ENCODE data around the gene ANLN.
A peak's percentile ranks its signal among the peaks of the same experiment; 100 is the strongest.
"Not testable (repeated sequence)": the region's sequence is repeated elsewhere in the genome, so short reads cannot be mapped to it uniquely, and the experiment has no call there.

ANLN gene

DNA sequence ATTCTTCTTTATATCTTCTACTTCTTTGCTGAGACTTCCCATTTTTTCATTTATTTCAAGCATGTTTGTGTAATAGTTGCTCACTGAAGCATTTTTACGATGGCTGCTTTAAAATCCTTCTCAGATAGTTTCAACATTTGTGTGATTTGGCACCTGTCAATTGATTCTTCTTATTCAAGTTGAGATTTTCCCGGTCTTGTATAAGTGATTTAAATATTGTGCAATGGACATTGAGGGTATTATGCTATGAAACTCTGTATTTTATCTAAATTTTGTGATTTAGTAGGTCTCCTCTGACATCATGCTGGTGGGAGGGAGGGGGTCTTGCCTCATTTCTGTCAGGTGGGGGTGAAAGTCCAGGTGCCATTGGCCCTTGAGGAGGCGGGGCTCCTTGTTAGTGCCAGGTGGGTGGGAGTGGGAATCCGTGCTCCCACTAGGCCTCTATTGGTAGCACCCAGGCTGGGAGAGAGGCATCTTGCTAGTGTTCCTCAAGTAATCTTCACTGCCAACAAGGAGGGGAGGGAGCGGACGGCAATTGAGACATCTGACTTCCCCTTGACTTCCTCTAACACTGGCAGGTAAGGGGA lies 73.0 kb downstream of the ANLN start:
- DNase-seq (ENCODE audit: low read depth in 2 of 2), result no peak

DNA sequence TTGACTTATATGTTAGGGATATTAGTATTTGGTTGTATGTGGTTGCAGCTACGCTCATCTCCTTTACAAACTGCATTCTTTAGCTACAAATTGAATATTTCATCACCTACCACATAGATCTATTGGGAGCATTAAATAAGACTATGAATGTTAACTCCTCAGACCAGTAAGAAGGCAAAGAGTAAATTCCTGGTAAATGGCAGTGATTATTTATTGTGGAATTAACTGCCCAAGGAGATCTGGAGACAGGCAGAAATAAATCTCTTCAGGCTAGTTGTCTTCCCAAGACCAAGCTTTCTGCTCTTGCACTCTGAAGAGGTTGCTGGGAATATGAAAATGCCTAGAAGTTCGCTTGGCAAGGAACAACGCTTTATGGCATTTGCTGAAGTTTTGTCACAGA lies 74.6 kb downstream of the ANLN start:
- DNase-seq (ENCODE audit: low read depth in 2 of 2), result no peak

DNA sequence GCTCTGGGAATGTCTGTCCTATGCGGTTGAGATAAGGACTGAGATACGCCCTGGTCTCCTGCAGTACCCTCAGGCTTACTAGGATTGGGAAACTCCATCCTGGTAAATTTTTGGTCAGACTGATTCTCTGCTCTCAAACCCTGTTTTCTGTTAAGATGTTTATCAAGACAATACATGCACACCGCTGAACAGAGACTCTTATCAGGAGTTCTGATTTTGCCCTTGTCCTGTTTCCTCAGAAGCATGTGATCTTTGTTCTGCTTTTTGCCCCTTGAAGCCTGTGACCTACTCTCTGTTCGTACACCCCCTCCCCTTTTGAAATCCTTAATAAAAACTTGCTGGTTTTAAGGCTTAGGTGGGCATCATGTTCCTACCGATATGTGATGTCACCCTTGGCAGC lies 76.3 kb downstream of the ANLN start:
- DNase-seq (ENCODE audit: low read depth in 2 of 2), result not testable (repeated sequence)

DNA sequence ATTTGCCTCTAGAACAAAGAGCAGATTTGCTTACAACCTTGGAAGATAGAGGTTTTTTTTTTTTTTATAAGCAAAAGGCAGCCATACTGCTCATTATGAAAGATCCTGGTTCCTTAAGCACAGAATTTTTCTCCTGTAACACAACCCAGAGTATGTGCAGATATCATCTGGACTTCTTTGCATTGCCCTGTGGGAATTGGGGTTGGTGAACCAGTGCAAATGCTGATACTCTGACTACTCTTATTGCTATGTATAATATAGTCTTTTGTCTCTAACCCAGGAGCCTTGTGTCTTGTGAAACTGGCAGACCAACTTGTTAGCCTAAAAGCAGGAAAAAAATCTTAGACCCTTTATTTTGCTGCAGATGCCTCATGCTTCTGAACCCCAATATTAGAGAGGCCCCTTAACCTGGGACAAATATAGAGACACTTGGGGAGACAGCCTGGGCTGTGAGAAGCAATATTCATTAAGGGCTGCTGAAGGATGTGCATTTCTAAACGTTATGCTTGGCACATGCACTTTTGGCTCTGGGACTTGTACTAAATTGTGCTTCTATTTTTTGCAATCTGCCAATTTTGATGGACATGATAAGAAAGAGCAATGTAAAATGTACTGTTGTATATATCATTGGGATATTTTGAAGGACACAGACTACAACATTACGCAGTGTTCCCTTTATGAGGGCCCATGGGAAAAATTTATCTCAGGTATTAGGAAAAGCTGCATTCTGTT lies 78.9 kb downstream of the ANLN start:
- DNase-seq (ENCODE audit: low read depth in 2 of 2), result no peak

DNA sequence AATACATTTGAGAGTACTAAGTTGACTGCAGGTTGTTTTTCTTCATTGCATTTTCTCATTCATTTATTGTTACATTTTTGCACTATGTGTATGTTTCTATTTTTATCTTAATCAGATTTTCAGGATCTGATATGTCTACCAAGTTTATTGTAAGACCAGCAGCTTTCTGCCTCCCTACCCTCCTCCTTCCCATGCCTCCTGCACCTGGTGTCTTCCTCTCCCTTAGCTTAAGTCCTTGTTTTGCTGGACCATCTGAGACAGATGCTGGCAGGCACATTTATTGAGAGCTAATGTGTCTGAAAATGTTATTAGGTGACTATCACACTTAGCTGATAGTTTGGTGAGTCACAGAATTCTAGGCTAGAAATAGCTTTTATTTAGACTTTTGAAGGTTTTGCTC lies 79.6 kb downstream of the ANLN start:
- DNase-seq (ENCODE audit: low read depth in 2 of 2), result no peak

DNA sequence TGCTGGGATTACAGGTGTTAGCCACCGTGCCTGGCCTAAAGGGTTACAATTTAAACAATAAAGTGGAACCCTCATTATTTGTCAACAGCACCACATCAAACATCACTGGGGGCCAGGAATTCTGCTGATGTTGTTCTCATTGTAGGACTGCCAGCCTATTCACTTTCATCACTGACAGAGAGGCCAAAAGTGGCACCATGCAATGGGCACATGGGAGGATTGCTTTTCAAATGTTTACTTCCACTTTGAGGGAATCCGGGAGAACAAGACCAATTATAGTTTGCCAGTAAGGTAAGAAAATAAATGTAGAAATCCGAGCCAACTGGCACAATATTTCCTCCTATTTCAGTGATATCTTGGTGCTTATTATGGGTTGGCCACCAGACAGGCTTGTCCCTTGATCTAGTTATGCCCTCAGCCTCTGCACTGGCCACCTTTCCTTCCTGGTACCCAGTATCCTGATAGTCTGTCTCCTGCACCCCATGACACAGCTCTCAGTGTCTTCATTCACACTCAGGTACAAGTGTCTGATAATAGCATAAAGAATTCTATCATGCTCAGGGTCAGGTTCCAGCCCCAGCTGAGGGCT lies 82.6 kb downstream of the ANLN start:
- DNase-seq (ENCODE audit: low read depth in 2 of 2), result no peak

DNA sequence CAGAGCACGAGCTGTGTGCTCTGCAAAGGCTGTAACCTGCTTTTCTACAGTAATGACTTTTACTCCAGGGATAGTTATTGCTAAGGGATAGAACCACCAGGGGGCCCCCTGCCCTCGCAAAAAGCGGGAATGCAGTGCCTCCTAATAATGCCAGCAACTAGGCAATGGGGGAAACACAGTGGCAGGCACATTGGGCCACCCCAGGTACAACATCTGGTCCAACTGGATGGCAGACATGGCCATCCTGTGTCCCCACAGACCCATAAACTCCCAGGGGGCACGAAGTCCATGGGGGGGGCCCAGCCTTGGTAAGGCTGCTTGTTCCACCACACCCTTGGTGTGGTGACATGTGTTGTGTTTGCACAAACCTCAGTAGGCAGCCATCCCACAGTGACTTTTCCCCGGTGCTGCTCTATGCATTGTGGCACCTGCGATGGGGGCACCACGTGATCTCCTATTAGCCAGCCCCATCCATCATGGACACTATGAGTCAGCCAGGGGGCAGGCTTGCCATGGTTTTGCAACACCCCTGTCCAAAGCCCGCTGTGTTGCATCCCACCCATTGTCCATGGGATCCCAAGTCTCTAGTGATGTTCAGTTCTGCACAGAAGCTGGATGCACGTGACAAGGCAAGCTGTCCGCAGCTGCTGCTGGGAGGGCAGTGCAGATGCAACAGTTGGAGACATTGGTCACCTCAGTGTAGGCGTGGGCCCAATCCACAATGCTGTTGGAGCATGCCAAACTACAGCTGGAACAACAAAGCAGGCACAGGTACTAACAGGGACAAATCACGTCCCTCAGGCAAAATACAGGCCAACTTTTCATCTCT lies 84.0 kb downstream of the ANLN start:
- DNase-seq (ENCODE audit: low read depth in 2 of 2), result peak in 1 of 2 donors; percentile 3

DNA sequence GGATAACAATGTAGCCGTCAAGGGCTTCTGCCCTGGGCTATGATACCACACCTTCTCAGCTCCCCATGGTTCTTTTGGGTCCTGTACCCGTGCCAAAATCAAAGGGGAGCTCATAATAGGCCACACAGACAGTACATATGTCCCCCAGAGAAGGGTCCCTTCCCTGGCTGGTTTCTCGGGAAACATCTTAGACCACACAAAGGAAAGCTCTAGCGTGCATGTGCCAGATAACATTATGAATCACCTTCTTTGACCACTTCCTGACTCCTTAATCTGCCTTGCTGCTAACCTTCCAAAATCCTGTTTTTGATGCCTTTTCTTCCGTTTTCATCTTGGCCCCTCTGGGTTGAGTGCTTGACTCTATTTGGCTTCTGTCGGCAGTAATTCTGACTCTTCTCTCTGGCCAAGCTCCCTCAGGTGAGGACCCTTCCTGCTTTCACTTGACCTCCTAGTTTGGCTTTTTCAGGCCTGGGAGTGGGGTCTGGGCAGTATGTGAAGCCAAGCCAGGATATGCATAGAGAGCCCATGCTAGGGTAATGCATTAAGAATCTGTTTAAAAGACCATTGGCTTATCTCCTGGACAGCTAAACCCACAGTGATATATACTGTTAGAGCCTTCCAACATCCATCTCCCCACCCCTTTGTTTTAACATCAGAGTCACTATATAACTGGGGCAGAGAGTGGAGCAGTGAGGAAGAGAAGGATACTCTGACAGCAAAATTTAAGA lies 84.8 kb downstream of the ANLN start:
- DNase-seq (ENCODE audit: low read depth in 2 of 2), result no peak

DNA sequence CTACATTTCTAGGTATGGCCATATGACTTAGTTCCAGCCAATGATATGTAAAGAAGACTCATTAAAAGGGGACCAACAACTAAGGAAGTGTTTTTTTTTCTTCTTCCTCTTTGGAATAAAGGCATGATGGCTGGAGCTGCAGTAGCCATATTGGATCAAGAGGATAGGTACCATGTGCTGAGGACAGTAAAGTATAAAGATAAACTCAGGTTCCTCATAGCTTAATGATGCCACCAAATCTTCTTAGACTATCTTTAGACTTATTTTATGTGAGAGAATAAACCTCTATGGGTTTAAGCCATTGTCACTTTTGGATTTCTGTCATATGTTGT lies 85.3 kb downstream of the ANLN start:
- DNase-seq (ENCODE audit: low read depth in 2 of 2), result no peak

DNA sequence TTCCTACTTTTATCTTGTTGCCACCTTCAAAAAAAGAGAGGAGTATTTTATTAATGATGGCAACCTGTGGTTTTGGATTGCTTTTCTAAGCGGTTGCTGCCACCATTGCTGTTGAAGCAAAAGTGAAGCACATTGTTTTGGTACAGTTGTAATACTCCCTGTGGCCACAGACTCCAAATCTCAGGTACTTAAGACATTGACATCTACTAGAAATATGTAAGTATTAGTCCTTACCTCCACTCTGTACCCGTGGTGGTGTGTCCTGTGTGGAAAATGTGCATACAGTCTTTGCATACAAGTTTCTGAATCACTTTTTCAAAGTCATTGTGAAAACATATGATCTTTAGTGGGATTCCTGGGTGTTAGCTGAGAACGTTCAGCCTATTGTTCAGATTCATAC lies 85.7 kb downstream of the ANLN start:
- DNase-seq (ENCODE audit: low read depth in 2 of 2), result no peak

DNA sequence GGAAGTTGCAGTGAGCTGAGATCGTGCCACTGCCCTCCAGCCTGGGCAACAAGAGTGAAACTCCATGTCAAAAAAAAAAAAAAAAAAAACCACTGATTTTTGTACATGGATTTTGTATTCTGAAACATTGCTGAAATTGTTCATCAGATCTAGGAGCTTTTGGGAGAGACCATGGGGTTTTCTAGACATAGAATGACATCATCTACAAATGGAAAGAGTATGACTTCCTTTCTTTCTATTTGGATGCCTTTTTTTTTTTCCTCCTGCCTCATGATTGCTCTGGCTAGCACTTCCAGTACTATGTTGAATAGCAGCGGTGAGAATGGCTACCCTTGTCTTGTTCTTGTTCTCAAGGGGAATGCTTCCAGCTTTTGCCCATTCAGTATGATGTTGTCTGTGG lies 89.1 kb downstream of the ANLN start:
- no peak for DNase-seq (ENCODE audit: low read depth in 2 of 2)

DNA sequence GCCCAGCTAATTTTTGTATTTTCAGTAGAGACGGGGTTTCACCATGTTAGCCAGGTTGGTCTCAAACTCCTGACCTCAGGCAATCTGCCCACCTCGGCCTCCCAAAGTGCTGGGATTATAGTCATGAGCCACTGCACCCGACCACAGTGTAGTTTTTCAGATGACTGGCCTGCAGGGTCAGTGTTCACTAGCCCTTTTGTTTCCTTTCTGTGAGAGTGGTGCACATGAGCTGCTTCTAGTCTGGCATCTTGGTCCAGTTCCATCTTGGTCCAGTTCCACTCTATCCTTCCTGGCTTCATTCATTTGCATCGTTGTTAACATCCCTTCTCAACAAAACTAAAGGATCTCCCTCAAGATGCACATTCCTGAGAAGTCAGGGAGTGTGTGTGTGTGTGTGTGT lies 94.2 kb downstream of the ANLN start:
- DNase-seq (ENCODE audit: low read depth in 2 of 2), result not testable (repeated sequence)

DNA sequence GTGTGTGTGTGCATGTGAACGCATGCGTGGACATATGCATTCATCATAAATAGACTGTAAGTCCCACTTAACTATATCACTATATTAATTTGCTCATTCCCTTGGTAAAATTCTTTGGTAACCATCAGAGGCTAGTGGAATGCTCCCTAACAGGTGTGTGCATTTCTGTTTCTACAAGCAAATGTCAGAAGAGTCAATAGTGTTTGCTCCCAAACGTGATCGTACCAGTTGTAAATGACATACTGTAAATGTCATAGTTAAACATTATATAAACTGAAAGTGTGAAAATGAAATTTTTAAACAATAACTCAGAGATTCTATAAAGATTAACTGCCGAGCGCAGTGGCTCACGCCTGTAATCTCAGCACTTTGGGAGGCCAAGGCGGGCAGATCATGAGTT lies 94.6 kb downstream of the ANLN start:
- DNase-seq (ENCODE audit: low read depth in 2 of 2), result no peak

DNA sequence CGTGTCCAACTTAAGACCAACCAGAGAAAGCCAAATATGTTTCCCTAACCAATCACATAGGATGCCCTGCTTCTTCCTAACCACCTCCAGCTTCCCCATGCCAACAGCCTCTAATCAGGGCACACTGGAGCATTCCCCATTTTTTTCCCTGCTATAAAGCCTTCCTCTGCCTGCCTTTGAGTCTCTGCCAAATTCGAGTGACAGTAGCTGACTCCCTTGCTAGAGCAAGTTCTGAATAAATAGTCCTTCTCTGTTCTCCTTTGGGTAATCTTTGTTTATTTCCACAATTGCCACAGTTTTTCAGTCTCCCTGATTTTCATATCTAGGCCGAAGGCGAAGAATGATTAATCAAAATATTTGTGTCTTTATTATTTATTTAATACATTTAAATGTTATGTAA lies 96.7 kb downstream of the ANLN start:
- no peak for DNase-seq (ENCODE audit: low read depth in 2 of 2)

DNA sequence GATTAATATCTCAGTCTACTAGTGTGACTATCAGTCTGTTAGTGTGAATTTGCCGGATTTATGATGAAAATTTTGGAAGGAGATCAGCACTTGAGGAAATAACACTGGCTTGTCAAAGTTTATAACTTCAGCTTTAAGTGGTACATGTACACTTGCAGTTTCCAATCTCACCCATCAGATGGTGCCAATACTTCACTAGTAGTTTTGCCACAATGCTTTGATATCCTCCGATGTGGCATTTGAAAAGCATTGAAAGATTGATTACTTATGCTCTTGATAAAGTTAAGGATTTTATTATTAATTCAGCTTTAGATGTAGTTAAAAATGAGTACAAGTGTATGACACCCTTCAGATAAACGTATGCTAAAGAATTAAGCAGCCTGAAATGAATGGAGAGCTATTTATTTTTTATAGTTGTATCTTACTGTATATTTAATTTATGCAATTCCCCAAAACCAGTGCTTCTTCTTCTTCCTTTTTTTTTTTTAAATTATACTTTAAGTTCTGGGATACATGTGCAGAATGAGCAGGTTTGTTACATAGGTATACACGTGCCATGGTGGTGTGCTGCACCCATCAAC lies 98.2 kb downstream of the ANLN start:
- DNase-seq (ENCODE audit: low read depth in 2 of 2), result peak in 1 of 2 donors; percentile 12

DNA sequence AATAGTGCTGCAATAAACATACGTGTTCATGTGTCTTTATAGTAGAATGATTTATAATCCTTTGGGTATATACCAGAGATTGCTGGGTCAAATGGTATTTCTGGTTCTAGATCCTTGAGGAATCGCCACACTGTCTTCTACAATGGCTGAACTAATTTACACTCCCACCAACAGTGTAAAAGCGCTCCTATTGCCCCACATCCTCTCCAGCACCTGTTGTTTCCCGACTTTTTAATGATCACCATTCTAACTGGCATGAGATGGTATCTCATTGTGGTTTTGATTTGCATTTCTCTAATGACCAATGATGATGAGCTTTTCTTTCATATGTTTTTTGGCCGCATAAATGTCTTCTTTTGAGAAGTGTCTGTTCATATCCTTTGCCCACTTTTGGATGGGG lies 99.0 kb downstream of the ANLN start:
- not testable (repeated sequence) for DNase-seq (ENCODE audit: low read depth in 2 of 2)

DNA sequence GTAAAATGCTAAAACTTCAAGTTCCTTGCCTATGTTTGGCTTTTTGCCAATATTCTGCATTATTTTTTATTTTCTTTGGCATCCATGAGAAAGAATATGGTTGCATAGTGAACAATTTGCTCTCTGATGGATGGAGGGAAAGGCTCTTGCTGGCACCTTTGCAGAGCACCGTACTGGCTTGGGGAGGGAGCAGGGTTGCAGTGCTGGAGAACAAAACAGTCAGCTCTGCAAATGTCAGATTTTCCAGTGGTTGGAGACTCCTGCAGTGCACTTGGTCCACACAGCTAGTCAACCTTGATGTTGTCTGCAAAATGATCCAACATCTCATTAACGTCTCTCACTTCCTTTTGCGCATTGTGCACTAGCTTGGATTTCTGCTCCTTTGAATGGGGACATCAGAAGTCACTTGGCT lies 100.8 kb downstream of the ANLN start:
- no peak for DNase-seq (ENCODE audit: low read depth in 2 of 2)

DNA sequence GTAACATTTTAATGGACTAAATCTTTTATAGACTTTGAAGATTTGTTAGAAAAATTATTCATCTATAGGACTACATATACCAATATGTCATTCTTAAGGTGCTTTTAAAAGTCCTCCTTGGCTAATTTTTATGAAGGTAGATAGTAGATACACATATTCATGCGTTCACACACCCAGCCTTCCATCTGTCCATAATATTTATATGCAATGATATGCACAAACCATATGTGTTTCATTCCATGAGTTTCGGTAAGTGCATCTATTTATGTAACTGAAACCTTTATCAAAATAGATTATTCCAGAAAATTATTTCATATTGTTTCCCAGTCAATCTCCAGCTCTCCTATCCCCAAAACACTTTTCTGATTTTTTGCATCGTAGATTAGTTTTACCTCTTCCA lies 101.7 kb downstream of the ANLN start:
- no peak for DNase-seq (ENCODE audit: low read depth in 2 of 2)

DNA sequence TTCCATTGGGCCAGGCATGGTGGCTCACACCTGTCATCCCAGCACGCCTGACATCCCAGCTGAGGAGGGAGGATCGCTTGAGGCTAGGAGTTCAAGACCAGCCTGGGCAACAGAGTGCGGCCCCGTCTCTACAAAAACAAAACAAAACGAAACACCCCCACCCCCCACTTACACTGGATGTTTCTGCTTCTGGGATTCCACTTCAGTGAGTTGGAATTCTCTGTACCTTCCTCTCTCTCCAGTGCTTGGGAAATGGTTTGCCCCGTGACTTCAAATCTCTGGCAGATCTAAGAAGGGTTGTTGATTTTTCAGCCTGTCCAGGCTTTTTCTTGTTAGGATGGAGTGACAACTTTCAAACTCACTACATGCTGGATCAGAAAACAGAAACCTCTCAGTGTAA lies 106.9 kb downstream of the ANLN start:
- no peak for DNase-seq (ENCODE audit: low read depth in 2 of 2)

DNA sequence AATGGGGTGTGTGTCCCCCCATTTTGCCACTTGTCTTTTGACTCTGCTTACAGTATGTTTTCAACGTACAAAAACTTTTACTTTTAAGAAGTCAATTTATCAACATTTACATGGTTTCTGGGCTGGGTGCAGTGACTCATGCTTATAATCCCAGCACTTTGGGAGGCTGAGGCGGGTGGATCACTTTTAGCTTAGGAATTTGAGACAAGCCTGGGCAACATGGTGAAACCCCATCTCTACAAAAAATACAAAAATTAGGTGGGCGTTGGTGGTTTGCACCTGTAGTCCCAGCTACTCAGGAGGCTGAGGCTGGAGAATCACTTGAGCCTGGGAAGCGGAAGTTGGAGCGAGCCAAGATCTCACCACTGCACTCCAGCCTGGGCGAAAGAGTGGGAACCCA lies 107.5 kb downstream of the ANLN start:
- not testable (repeated sequence) for DNase-seq (ENCODE audit: low read depth in 2 of 2)

DNA sequence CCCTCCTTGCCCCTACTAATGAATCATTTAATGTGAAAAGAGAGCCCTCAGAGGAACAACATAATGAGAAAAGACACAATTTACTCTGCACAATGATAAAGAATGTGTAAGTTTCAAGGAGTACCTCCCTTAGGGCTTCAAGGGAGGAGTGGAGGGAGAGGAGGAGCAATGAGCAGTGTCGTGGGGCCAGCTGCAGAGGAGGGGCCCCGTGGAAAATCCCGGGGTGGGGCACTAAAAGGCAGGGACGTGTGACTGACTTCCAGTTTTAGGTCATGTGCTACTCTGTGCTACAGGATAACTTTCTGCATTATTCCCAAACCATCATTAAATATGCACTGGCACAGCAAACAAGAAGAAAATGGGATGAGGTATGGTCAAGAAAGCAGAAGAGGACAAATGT lies 108.1 kb downstream of the ANLN start:
- DNase-seq (ENCODE audit: low read depth in 2 of 2), result no peak
